ENCODE measurements around the gene KDM2A. TPM values are rescaled to one million over a fixed set of nuclear protein-coding genes. Genes with fewer than 3 reads are reported as not detected.
A peak's percentile ranks its signal among the peaks of the same experiment; 100 is the strongest.
"Not testable (repeated sequence)": the region's sequence is repeated elsewhere in the genome, so short reads cannot be mapped to it uniquely, and the experiment has no call there.

Gene KDM2A
- total RNA-seq, 4 donors from 2014 or later, result 34.8 to 55.0 (median 44.9) TPM

GRCh38 chr11:67167719-67168118, 48.7 kb downstream of the KDM2A start:
- Histone ChIP-seq H3K4me1 (peaks cover 34 to 39% of the 10 kb centered on the region in 2 donors), H3K27ac (peak overlapping the region; percentile 69 to 76 (median 72)), H3K4me3 (no peak overlapping the region), H3K9me3 (no peaks in the 10 kb centered on the region), H3K27me3 (no peaks in the 10 kb centered on the region), H3K36me3 (no peaks in the 10 kb centered on the region)
- intact Hi-C loops (cut with DNase I; ENCODE audit: low total_unique reads) (loop anchor here (1.0 to 5.0 kb wide), 3 partner anchors 48 to 115 kb away; partner anchors contain the start of gene KDM2A), in situ Hi-C loops (cut with MboI; ENCODE audit: low sequenced_read_pairs in 4 of 4) (loop anchor here in 2 of 4 donors (5.0 to 10.0 kb wide), 2 partner anchors 83 to 95 kb away; no protein-coding TSS in a partner anchor)
- ATAC-seq, result no peak
- TF ChIP-seq CTCF (IDR thresholded peaks at IDR 0.05 in 4 of 5, conservative IDR thresholded peaks at IDR 0.05 in 1 of 5), result no peak
- no peak for TF ChIP-seq POLR2A (IDR thresholded peaks at IDR 0.05)
- DNase-seq, result no peak

GRCh38 chr11:67168911-67169310, 49.8 kb downstream of the KDM2A start:
- intact Hi-C loops (cut with DNase I; ENCODE audit: low total_unique reads) (loop anchor here (1.0 to 5.0 kb wide), 3 partner anchors 50 to 117 kb away; partner anchors contain the start of gene KDM2A), in situ Hi-C loops (cut with MboI; ENCODE audit: low sequenced_read_pairs in 4 of 4) (loop anchor here in 2 of 4 donors (5.0 to 10.0 kb wide), 2 partner anchors 84 to 97 kb away; no protein-coding TSS in a partner anchor)
- DNase-seq (peak in 1 of 2 donors; percentile 57), ATAC-seq (peak in 1 of 2 donors; percentile 35)
- Histone ChIP-seq H3K4me1 (peaks cover 30 to 34% of the 10 kb centered on the region in 2 donors), H3K4me3 (peak overlapping the region in 1 of 4 donors; percentile 12), H3K27ac (peak overlapping the region; percentile 69 to 76 (median 72))
- H3K9me3 ChIP-seq, H3K27me3 ChIP-seq, H3K36me3 ChIP-seq: not testable (repeated sequence)

GRCh38 chr11:67174311-67174710, 55.2 kb downstream of the KDM2A start:
- H3K36me3 ChIP-seq, result no peaks in the 10 kb centered on the region
- no peak for DNase-seq
- in situ Hi-C loops (cut with MboI; ENCODE audit: low sequenced_read_pairs in 4 of 4) (no loop called here), intact Hi-C loops (cut with DNase I; ENCODE audit: low total_unique reads) (no loop called here)
- no peaks in the 10 kb centered on the region for H3K9me3 ChIP-seq
- peaks cover 6 to 9% of the 10 kb centered on the region in 2 donors for H3K4me1 ChIP-seq
- H3K27me3 ChIP-seq, result no peaks in the 10 kb centered on the region
- H3K4me3 ChIP-seq, result no peak overlapping the region
- no peak overlapping the region for H3K27ac ChIP-seq
- no peak for TF ChIP-seq POLR2A (IDR thresholded peaks at IDR 0.05)
- TF ChIP-seq CTCF (IDR thresholded peaks at IDR 0.05 in 4 of 5, conservative IDR thresholded peaks at IDR 0.05 in 1 of 5), result no peak
- no peak for ATAC-seq

- Histone ChIP-seq H3K9me3 (no peaks in the 10 kb centered on the region), H3K4me1 (peaks cover 0 to 9% of the 10 kb centered on the region in 2 donors), H3K36me3 (peaks cover 0 to 23% of the 10 kb centered on the region in 2 donors), H3K27me3 (no peaks in the 10 kb centered on the region), H3K27ac (no peak overlapping the region), H3K4me3 (no peak overlapping the region)
- ATAC-seq (no peak), DNase-seq (no peak)
- in situ Hi-C loops (cut with MboI; ENCODE audit: low sequenced_read_pairs in 4 of 4), result no loop called here
- intact Hi-C loops (cut with DNase I; ENCODE audit: low total_unique reads), result no loop called here
- no peak for TF ChIP-seq POLR2A (IDR thresholded peaks at IDR 0.05)
- no peak for TF ChIP-seq CTCF (IDR thresholded peaks at IDR 0.05 in 4 of 5, conservative IDR thresholded peaks at IDR 0.05 in 1 of 5)
These were observed 58.6 kb downstream of the KDM2A start for GRCh38 chr11:67177399-67178281.

GRCh38 chr11:67178421-67178820, 59.4 kb downstream of the KDM2A start:
- intact Hi-C loops (cut with DNase I; ENCODE audit: low total_unique reads), result no loop called here
- Histone ChIP-seq H3K4me3 (no peak overlapping the region), H3K27ac (no peak overlapping the region), H3K9me3 (no peaks in the 10 kb centered on the region), H3K4me1 (peaks cover 0 to 9% of the 10 kb centered on the region in 2 donors), H3K36me3 (peaks cover 0 to 30% of the 10 kb centered on the region in 2 donors), H3K27me3 (no peaks in the 10 kb centered on the region)
- TF ChIP-seq CTCF (IDR thresholded peaks at IDR 0.05 in 4 of 5, conservative IDR thresholded peaks at IDR 0.05 in 1 of 5) (no peak), POLR2A (IDR thresholded peaks at IDR 0.05) (no peak)
- no peak for ATAC-seq
- DNase-seq, result no peak
- in situ Hi-C loops (cut with MboI; ENCODE audit: low sequenced_read_pairs in 4 of 4), result no loop called here

All from gastrocnemius medialis (tissue), 4 donors.